HEK293T (cell line): ENCODE data around the gene PNKD.

Experiments
- FOXA1 ChIP-seq: fragments of 450-650 bp; IDR thresholded peaks from 2 replicates; pipeline ENCODE4 v1.6.1; 2016; ENCODE audit warnings: mild to moderate bottlenecking
- FOXM1 ChIP-seq: fragments of 450-650 bp; IDR thresholded peaks from 2 replicates; pipeline ENCODE4 v1.6.1; 2017; ENCODE audit warnings: mild to moderate bottlenecking, borderline replicate concordance
- HDGF ChIP-seq: fragments of 450-650 bp; IDR thresholded peaks from 2 replicates; pipeline ENCODE4 v1.6.1; 2017; ENCODE audit warnings: antibody characterized with exemption, borderline replicate concordance
- NFRKB ChIP-seq: fragments of 450-650 bp; IDR thresholded peaks from 2 replicates; pipeline ENCODE4 v1.6.1; 2016; ENCODE audit warnings: mild to moderate bottlenecking, moderate library complexity
- SP1 ChIP-seq: fragments of 450-650 bp; IDR thresholded peaks from 2 replicates; pipeline ENCODE4 v1.6.1; 2017

- TF ChIP-seq FOXM1: no peak
- TF ChIP-seq FOXA1: no peak
- no peak for TF ChIP-seq NFRKB
- no peak for TF ChIP-seq HDGF
- TF ChIP-seq SP1: no peak
Observed at GRCh38 chr2:218290316-218291261, 20.3 kb downstream of the PNKD start.
